HG03139 (cell line): ENCODE measurements around the gene VPS50.

Source experiments
- ATAC-seq: cut with Tn5 transposase; IDR thresholded peaks from one replicate; pipeline ENCODE4 v1.9.1; 2021; ENCODE audit not compliant: unreplicated experiment

Gene VPS50

GRCh38 chr7:93392984-93393383, 160.8 kb downstream of the VPS50 start:
- no peak for ATAC-seq

DNA sequence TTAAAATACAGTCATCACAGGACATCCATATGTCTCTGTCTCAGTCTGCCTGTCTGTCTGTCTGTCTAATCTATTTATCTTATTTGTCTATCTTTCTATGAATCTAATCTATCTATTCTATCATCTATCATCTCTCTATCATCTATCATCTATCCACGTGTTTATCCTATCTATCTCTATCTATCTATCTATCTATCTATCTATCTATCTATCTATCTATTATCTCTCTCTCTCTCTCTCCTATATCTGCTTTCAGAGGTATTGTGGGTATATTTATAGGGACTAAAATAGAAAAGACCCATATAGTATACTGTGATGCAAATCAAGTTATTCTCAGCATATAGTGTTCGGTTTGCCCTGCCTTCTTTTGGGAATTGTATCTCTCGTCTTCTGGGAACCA, 167.5 kb downstream of the VPS50 start:
- ATAC-seq, result no peak

- ATAC-seq, result no peak
Observed at GRCh38 chr7:93402944-93403343, 170.8 kb downstream of the VPS50 start.

DNA sequence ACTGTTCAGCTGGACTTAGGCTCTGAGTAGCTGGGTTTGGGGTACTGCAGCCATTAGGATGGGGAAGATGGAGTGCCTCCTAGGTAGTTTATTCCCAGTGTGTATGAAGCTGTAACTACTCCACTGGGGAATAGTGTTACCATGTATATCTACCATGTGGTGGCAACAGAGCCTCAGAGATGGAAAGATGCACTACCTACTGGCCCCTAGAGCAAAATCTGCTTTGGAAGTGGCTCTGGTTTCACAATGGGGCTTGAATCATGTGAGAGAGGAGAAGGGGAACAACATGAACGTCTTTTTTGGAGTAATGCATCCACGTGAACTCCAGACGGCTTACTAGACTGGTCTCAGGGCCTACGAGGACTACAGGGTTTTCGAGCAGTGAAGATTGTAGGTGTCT, 175.1 kb downstream of the VPS50 start:
- ATAC-seq, result no peak

- no peak for ATAC-seq
Observed at GRCh38 chr7:93409324-93409723, 177.2 kb downstream of the VPS50 start.
